ENCODE data around the gene PLIN3.

- TF ChIP-seq, protein P1, sequence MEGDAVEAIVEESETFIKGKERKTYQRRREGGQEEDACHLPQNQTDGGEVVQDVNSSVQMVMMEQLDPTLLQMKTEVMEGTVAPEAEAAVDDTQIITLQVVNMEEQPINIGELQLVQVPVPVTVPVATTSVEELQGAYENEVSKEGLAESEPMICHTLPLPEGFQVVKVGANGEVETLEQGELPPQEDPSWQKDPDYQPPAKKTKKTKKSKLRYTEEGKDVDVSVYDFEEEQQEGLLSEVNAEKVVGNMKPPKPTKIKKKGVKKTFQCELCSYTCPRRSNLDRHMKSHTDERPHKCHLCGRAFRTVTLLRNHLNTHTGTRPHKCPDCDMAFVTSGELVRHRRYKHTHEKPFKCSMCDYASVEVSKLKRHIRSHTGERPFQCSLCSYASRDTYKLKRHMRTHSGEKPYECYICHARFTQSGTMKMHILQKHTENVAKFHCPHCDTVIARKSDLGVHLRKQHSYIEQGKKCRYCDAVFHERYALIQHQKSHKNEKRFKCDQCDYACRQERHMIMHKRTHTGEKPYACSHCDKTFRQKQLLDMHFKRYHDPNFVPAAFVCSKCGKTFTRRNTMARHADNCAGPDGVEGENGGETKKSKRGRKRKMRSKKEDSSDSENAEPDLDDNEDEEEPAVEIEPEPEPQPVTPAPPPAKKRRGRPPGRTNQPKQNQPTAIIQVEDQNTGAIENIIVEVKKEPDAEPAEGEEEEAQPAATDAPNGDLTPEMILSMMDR (optimal IDR thresholded peaks at IDR 0.05 in 1 of 3, IDR thresholded peaks at IDR 0.05 in 1 of 3, conservative IDR thresholded peaks at IDR 0.05 in 1 of 3; ENCODE audit: extremely low read depth in 1 of 3, insufficient read depth in 2 of 3, low read length in 3 of 3) = no peak
- TF ChIP-seq EZH2 (IDR thresholded peaks at IDR 0.05; ENCODE audit: low read length) = no peak
Measured at GRCh38 chr19:4816202-4816949, 51.1 kb downstream of the PLIN3 start.

Data from keratinocyte (primary cell).